HG03159 (cell line): ENCODE measurements around the gene PGC.

Source experiments
- ATAC-seq: cut with Tn5 transposase; IDR thresholded peaks from one replicate; pipeline ENCODE4 v1.9.1; 2021; ENCODE audit warnings: mild to moderate bottlenecking, moderate library complexity; ENCODE audit not compliant: unreplicated experiment

The PGC gene

GRCh38 chr6:41750374-41750773 is 3.2 kb upstream of the PGC start:
- no peak for ATAC-seq

DNA sequence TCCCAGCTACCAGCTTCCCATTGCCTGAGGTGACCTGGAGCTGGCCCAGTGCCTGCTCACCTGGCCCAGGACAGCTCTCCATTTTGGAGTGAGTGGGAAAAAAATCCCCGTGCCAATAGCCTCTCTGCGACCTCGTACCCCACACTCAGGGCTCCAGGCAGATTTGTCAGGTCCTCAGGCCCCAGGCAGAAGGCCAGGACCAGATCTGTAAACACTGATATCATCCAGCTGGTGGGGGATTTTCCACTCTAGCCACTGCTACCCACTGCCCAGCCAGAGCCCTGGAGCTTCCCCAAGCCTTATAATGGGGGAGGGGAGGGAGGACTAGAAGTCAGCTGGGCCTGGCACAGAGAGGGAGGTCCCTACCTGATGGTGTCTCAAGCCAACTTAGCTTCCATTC is 1.3 kb upstream of the PGC start:
- ATAC-seq = no peak

DNA sequence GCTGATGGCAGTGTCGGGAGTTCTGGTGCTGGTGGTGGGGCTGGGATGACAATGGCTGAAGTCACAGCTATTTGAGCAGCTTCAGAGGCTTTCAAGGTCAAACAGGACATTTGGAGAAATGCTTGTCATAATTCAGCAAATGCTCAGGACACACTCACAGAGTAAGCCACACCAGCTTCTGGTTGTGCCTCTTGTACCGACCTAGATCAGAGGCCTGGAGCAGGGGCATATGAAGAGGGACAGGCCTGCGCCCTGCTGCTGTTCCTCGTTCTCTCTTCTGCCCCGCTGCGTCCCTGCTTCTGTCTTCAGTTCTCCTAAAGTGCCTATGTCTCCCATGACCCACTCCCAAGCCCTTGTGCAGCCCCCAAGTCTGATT is 893 bp upstream of the PGC start:
- ATAC-seq = no peak

DNA sequence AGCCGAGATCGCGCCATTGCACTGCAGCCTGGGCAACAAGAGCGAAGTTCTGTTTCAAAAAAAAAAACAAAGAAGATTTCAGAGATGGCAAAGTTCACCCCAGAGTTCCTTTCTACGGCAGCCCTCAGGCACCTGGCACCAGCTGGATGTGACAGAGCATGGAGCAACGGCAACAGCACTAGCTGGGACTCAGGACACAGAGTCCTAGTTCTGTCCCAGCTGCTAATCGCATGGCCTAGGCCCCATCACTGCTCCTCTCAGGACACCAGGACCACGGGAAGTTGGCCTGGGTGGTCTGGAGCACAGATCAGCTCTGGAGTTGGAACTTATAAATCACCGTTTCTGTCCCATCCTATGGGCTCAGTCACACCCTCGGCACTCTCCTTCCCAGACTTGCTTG is 1.1 kb downstream of the PGC start:
- ATAC-seq = no peak

DNA sequence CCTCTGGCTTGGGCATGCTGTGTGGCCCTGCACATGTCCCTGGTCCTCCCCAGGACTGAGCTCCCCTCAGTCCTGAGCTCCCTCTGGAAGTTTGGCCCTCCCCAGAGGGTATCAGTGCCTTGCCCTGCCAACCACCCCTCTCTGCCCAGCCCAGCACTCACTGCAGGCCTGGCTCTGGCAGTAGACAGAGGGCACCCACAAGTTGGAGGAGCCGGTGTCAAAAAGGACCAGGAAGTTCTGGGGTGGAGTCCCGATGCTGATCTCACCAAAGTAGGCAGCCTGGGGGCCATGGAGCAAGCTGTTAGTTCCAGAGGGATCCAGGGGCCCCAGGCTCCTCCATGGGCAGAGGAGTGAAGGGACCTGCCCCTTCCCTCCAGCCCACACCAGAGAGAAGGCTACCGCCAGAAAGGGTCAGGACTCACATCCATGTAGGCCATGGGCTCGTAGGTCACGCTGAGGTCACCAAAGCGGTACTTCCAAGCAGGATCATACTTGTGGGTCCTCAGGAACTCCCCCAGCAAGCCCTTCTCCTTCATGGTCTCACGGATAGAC is 2.9 kb downstream of the PGC start:
- no peak for ATAC-seq

DNA sequence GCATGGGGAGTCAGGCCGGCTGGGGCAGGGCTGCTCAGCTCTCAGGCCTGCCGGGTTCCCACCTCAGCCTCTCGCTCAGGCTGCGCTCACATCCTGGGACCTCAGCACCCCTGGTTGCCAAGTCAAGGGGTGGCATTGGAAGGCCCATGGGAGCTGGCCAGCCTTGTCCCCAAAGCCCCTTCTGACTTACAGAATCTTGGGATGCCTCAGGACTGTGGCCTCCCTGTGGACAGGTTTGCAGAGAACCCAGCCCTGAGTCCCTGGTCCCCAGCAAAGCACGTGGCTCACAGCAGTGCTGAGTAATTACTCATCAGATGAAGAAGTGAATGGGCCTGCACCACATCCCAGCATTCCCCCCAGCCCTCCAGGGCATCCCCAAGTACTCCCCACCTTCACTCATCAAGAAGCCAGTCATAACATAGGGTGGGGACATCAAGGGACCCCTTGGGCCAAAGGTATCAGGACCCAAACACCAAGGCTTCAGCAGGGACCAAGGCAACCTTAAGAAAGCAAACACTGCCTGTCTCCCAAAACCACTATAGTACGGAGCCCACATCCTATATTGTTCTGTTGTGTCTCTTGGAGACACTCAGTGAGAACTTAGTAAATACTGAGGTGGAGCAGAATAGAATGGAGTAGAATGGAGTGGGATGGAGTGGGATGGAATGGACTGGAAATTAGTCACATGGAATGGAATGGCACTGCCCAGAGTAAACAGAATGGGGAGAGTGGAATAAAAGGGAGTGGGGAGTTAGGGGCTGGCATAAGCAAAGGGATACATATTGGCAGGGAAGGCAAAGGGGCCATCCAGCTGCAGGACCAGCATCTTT is 3.6 kb downstream of the PGC start:
- ATAC-seq = no peak

DNA sequence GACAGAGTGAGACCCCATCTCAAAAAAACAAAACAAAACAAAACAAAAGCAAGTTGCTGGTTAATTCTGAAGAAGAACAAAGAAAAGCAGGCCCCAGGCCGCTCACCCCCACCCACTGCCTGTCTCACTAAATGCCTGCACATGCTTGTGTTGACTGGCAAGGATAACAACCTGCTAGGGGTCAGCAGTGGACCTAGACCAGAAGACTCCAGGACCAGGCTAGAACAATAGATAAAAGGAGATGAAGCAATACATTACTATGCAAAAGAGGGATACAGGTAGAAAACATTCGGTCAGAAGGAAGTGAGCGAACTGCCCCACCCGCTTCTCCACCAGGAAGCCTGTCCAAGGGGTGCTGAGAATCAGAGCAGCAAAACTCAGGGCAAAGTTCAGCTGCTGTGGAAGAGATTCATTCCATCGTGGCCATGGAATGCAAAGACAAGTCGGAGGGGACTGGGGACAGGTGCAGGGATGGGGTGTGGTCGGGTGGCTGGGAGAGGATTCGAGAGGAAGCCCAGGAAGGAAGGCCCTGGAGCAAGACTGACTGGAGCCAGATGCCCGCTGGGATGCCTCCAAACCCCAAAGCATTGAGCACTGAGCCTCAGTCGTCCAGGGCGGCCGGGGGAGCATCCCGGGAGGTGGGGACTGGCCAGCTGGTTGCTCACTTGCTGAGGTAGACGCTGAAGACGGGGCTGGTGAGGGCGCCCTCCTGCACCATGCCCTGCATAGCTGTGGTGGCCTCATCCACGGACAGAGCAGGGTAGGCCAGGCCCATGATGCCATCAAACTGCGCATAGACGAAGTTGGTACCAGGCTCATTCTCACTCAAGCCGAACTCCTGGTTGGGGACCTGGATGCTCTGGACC is 5.3 kb downstream of the PGC start:
- ATAC-seq = no peak

DNA sequence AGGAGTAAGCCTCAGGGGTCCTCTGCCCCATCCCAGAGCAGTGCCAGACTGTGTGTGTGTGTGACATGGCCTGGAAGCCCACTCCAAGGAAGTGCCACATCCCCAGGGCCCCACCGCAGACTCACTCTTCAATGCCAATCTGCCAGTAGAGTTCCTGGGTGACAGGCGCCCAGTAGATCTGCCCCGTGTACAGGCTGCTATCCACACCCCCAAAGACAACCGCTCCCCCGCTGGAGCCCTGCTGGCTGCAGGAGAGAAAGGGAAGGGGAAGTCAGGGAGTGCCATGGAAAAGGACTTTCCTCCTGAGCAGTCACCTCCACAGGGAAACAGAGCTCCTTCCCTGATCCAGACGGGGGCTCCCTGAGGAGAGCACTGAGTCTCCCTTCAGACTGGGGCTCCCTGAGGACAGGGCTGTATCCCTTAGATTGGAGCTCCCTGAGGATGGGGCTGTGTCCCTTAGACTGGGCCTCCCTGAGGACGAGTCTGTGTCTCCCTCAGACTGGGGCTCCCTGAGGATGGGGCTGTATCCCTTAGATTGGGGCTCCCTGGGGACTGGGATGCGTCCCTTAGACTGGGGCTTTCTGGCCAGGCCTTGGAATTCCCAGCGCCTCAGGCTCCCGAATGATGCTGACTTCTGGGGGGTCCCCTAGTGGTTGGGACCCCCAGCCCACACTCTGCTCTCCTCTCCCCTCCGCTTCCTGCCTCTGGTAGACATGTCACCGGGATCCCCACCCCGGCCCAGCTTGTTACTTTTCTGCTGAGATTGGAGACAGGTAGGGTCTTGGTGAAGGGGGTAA is 6.6 kb downstream of the PGC start:
- no peak for ATAC-seq

- no peak for ATAC-seq
Observed at GRCh38 chr6:41739041-41739440, 8.2 kb downstream of the PGC start.

DNA sequence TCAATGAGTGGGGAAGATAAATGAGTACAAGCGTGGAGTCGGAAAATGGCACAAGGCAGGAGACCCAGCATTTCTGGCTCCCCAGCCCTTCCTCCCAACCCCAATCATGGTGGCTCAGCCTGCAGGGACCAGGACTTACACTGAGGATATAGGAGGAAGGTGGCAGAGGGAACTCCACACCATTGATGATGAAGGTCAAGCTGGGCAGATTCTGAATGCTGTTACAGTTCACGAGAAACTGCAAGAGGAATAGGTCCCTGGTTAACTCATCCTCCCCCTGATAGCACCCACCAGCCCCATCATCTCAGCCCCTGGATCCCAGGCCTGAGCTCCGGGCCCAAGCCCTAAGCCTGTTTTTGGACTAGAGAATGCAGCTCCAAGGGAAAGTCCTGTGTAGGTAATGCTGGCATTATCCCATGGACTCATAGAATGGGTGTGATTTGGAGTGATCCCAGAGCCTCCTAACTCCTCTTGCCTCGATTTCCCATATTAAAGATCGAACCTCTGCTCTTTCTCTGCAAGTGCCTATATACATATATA is 9.5 kb downstream of the PGC start:
- ATAC-seq = no peak

- ATAC-seq = no peak
Observed at GRCh38 chr6:41736800-41737555, 10.2 kb downstream of the PGC start.

GRCh38 chr6:41736186-41736733 is 10.9 kb downstream of the PGC start:
- ATAC-seq = no peak

GRCh38 chr6:41735427-41736185 is 11.6 kb downstream of the PGC start, which contains the start of gene TFEB:
TSS of gene TFEB (minus strand) at chr6:41735608. CDS start at chr6:41691213, 44,395 bp downstream.
- ATAC-seq = peak; percentile 52

DNA sequence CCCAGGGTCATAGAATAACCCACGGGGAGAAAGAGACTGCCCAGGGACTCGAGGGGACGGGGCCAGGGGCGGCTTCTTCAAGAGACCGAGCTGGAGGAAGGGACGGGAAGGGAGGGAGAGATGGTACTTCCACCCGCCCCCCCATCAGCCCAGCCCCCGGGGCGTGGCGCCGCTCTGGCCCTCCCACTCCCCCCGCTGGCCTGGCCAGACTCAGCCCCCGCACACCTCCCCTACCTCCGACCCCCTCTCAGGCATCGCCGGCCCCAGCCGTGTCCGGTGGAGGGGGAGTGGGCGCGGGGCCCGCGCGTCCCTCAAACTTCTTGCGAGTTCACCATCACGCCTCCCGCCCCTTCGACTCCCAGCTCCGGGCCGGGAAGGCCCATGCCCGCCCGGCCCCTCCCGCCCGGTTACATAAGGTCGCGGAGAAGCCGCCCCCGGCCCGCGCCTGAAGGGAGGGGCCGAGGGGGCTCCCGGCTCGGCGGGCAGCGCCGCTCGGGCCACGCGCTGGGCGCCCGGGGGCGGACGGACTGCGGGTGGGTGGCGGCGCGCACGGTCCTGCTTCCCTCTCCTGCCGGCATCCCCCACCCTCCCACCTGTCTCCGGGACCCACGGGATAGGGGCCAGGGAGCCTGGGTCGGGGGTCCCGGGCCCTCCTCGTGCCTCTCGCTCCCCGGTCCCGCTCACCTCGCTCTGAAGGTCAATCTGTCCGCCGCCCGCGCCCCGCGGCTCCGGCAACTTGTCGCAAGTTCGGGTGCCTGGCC is 12.4 kb downstream of the PGC start:
- peak; percentile 21 for ATAC-seq

DNA sequence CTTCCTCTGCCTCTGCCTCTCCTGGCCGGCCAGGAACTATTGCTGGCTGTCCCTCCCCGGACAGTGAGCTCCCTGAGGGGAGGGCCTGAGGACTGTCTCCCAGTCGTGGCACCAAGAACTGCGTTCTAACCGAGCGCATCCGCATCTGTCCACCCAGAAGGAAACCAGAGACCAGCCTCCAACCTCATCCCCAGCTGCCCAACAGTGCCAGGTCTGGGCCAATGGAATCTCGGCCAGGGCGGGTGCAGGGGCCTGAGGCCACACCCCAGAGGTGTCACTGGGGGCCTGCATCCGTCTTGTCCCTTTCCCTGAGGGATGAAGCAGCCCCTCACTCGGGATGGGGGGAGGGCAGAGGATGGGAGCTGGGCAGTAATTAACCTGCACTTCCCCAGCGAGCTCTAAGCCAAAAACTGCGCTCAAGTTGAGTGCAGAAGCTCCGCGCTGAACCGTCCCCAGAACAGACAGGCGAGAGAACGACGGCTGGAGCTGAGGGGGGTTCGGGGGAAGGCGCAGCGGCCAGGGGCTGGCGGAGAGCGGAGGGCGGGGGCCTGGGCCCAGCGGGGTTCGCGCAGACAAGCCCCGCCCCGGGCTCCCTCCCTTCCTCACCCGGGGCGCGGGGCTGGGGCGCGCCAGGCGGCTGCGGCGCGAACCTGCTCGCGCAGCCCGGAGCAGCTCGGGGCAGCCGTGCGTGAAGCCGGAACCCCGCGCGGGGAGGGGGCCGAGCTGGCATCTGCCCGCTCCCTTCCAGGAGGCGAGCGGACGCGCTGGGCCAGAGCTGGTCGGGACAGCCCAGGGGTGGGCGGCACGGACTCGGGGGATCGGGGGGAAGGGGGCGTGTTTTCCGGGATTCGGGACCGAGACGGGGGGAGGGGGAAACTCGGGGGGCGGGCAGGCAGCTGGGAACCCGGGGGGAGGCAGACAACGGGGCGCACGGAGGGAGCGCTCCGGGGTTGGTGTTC is 13.2 kb downstream of the PGC start:
- peak; percentile 48 for ATAC-seq

DNA sequence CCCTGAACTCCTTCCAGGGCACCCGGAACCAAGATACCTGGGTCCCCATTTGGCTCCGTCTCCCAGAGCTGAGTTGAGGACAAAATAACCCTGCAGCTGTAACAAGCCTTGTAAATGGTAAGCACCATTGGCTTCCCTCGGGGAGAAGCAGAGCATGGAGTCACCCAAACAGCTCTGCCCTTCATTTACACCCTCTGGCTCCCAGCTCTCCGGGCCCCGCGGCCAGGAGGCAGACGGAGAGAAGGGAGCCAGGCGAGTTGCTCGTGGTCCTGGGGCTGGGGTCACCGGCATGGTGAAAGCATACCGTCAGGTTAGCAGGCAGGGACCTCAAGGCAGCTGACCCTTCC is 13.9 kb downstream of the PGC start:
- no peak for ATAC-seq
